Measurements from ENCODE around the gene C5orf34.

GRCh38 chr5:43469671-43470391 lies 45.1 kb downstream of the C5orf34 start:
- TF ChIP-seq CTCF (IDR thresholded peaks at IDR 0.05 in 4 of 5, conservative IDR thresholded peaks at IDR 0.05 in 1 of 5) (no peak), POLR2A (IDR thresholded peaks at IDR 0.05) (no peak)
